ENCODE results near the gene EIF4E2.

EIF4E2 gene

DNA sequence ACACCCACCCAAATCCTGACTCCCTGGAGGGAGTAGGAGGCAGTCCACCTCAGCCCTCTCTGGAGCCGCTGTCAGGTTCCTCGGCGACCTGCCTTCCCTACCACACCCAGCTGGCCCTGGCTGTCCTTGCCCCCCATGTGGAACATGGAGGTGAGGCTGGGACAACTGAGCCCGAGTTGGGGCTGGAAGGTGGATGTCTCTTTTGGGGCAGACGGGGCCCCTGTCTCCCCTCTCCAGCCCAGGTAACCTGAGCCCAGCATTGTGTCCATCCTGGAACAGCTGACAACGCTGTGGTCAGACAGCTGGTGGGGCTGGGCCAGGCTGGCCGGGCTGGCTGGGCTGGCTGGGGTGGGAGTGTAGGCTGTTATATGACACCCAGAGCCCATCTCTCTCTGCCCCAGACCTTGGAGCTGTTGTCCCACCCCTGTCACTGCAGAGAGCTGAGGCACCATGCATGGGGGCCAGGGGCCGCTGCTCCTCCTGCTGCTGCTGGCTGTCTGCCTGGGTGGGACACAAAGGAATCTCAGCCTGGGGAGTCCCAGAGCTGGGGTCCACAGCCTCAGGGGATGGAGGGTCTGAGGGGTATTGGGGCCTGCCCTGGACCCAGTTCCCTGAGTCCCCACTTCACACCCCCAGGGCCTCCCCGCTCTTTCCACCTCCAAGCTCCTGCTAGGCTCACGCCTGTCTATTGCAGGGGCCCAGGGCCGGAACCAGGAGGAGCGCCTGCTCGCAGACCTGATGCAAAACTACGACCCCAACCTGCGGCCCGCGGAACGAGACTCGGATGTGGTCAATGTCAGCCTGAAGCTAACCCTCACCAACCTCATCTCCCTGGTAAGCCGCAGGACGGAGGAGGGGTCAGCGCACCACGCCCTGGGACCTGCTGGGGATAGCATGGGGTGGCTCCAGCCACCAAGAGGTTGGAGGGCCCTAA is 10.9 kb upstream of the EIF4E2 start, which contains the start of gene CHRNG:
TSS of gene CHRNG (plus strand) at position 395 of the 934 bp plus-strand sequence. CDS start at position 451, 56 bp downstream.
- no peak for DNase-seq

DNA sequence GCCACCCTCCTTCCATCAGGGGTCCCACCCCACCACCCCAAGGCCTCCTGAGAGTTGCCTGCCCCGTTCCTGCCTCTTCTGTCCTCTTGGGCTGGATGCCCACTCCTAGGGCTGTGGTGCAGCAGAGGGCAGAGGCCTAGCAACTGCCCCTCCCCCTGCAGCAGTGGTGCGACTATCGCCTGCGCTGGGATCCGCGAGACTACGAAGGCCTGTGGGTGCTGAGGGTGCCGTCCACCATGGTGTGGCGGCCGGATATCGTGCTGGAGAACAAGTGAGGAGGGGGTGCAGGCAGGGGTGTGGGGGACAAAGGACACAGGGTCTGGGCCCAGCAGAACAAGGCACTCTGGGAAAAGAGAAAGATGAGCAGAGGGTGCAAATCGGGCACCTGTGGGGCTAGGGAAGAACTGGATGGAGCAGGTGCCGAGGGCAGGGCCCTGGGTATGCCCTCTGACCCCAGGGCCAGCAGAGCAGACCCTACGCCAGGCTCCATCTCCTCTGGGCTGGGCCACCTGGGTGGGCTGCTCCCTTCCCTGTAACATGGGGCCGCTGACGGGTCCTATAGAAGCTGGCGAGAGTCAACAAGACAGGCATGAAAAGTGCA is 9.9 kb upstream of the EIF4E2 start:
- no peak for DNase-seq

DNA sequence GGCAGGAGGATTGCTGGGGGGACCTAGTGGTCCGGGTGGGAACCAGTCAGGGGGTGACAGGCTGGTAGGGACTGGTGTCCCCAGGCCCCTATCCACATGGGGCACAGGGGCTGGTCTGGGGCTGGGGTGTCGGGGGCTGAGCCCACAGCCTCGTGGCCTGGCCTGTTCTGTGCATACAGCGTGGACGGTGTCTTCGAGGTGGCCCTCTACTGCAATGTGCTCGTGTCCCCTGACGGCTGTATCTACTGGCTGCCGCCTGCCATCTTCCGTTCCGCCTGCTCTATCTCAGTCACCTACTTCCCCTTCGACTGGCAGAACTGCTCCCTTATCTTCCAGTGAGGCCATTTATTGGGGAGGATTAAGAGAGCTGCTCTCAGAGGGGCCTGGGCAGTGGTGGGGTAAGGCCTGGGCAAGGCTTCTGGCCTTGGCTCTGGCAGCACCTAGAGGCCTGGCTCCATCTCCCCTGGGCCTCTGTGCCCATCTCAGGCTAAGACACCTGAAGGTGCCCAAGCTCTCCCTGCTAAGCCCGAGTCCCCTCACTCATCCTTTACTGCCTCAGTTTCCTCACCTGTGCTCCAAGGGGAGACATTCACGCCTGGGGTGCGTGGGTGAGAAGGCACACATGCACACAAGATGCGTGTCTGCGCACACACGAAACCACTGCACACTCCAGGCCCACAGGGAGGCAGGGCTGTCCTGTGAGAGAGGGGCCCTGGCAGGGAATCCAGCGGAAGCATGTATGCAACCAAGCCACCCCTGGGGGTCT is 9.1 kb upstream of the EIF4E2 start:
- DNase-seq, result no peak

DNA sequence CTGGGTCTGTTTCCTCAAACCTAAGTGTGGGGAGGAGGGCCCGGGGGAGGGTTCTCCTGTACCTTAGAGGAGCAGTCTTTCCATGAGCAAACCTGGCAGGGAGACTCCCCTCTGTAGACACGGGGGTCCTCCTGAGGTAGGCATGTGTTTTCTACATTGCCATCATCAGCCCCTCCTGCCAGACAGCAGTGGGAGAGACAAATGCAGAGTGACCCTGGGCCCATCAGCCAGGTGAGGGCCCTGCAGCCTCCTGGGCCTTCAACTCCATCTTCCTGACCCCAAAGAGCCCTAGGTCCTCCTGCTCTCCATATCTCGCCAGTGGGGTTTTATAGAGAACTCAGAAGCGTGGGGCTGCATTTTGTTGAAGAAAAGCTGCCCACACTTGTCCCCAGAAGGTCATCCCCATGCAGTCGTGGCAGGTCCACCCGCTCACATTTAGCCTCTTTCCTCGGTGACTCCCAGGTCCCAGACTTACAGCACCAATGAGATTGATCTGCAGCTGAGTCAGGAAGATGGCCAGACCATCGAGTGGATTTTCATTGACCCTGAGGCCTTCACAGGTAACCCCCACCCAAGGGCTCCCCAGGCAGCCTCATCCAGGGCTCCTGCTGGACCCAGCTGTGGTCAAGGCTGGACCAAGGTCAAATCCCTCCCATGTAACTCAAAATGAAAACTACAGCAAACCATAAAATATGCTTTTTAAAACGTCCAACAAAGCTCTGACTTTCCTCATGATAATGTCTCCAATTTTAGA is 8.4 kb upstream of the EIF4E2 start:
- no peak for DNase-seq

DNA sequence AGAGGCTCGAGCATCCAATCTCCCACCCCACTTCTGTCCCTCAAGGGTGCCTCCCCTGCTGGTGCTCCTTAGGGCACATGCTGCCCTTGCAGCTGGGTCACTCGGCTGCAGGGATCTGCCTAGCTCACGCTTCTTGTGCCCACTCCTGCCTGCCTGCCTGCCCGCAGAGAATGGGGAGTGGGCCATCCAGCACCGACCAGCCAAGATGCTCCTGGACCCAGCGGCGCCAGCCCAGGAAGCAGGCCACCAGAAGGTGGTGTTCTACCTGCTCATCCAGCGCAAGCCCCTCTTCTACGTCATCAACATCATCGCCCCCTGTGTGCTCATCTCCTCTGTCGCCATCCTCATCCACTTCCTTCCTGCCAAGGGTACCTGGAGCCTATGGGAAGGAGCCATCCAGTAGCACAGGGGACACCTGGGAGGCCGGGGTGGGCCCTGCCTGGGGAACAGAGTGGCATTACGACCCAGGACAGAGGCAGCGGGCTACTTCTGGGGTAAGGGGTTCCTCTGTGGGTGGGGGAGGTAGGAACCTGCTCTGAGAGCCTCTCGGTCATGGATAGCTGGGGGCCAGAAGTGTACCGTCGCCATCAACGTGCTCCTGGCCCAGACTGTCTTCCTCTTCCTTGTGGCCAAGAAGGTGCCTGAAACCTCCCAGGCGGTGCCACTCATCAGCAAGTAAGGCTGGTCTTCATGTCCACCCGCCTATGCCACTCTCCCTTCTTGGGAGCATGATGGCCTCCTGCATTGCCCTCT is 7.6 kb upstream of the EIF4E2 start:
- no peak for DNase-seq

DNA sequence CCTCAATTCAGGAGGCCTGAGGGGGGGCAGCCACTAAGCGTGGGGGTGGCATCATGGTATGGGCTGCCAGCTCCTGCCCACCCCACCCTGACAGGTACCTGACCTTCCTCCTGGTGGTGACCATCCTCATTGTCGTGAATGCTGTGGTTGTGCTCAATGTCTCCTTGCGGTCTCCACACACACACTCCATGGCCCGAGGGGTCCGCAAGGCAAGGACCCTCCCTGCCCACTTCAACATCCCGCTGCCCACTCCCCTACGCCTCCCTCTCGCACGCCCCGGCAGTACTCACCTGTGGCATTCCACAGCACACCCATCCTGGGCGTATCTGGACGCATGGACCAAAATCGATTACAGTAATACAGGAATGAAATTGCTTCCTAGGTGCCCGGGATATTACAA is 7.0 kb upstream of the EIF4E2 start:
- DNase-seq, result no peak

DNA sequence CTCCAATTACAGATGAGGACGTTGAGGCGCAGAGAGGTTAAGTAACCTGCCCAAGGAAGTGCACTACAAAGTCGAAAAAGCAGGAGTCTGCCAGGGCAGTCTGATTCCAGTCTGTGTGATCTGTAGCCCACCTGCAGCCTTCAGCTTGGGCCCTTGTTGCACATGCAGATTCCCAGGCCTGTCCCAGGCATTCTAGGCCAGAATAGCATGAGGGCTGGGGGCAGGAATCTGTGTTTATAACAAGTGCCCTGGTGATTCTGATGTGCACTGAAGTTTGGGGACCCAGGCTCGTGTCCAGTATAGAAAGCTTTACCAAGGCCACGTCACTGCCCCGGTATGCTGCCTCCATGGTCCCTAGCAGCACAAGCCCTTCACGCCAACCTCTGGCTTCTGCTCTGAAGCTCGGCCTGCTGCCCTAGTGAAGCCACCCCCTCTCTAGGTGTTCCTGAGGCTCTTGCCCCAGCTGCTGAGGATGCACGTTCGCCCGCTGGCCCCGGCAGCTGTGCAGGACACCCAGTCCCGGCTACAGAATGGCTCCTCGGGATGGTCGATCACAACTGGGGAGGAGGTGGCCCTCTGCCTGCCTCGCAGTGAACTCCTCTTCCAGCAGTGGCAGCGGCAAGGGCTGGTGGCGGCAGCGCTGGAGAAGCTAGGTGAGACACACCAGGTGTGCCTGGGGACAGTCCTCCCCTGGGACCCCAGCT is 6.4 kb upstream of the EIF4E2 start:
- DNase-seq, result no peak

DNA sequence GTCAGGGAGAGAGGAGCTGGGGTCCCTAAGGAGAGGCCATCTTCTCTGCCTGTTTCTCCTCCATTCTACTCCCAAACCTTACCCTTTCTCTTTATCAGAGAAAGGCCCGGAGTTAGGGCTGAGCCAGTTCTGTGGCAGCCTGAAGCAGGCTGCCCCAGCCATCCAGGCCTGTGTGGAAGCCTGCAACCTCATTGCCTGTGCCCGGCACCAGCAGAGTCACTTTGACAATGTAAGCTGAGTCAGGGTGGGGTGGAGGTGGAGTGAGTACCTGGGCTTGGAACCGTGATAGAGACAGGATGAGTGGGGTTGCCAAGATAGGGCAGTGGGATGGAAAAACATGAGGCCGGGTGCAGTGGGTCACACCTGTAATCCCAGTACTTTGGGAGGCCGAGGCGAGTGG is 5.8 kb upstream of the EIF4E2 start:
- no peak for DNase-seq

DNA sequence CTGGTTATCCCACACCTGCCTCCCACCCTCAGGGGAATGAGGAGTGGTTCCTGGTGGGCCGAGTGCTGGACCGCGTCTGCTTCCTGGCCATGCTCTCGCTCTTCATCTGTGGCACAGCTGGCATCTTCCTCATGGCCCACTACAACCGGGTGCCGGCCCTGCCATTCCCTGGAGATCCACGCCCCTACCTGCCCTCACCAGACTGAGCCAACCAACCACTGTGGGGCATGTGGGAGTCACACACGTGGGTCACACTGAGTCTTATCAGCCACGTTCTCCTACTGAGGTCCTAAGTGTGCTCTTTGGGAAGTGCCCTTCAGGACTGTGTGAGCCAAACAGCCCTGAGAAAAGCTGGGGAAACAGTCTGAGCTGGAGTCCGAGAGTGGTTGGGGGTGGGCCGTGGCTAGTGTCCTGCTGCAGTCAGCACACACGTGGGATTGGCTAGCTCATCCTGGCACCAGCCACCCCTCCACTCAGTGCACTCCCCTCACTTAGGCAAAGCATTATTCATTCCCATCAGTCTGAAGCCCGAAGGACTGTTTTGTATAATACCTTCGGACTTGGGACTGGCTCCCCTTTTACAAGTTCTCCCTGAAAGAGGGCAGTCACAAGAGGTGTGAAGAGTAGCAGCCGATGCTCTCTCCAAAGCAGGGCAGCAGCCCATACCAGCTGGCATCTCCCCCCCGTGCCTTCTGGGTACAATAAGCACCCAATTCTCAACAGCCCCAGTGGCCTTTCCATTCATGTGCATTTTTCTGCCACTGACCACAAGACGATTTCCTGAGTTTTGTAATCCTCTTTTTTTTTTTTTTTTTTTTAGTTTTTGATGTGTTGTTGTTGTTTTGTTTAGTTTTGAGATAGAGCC is 4.7 kb upstream of the EIF4E2 start:
- DNase-seq, result no peak

DNA sequence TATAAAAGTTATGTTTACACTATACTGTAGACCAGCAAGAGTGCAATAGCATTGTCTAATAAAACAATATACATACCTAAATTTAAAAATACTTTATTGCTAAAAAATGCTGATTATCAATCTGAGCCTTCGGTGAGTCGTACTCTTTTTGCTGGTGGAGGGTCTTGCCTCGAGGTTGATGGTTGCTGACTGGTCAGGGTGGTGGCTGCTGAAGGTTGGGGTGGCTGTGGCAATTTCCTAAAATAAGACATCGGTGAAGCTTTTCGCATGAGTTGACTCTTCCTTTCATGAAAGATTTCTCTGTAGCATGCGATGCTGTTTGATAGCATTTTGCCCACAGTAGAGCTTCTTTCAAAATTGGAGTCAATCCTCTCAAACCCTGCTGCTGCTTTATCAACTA is 2.5 kb upstream of the EIF4E2 start:
- DNase-seq, result no peak

DNA sequence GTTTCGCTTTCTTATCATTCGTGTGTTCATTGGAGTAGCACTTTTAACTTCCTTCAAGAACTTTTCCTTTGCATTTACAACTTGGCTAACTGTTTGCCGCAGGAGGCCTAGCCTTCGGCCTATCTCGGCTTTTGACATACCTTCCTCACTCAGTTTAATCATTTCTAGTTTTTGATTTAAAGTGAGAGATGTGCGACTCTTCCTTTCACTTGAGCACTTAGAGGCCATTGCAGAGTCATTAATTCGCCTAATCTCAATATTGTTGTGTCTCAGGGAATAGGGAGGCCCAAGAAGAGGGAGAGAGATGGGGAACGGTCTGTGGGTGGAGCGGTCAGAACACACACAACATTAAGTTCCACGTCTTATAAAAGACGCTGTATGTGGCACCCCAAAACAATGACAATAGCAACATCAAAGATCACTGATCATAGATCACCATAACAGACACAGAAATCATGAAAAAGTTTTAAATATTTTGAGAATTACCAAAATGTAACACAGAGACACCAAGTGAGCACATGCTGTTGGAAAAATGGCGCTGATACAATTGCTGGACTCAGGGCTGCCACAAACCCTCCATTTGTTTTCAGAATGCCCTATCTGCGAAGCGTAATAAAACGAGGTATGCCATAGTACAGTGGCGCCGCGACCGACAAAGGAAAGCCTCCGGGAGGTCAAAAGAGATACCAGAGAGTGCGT is 685 bp upstream of the EIF4E2 start:
- DNase-seq, result no peak

DNA sequence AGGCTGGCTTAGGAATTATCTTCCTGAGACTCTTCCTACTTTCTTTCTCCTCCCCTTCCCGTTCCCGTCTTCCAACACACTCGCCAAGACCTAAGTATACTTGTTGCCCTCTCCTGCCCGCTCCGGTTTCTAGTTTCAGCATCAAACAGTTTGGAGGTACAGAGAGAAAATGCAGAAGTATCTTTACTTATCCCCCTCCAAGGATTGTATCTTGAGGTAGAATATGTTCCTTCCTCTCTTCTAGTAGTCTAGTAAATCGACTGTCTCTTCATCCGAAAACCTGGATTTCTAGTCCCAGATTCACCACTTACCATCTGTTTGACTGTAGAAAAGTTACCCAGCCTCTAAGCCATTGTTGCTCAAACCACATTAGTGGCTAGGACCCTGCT is 755 bp downstream of the EIF4E2 start:
- DNase-seq, result no peak

DNA sequence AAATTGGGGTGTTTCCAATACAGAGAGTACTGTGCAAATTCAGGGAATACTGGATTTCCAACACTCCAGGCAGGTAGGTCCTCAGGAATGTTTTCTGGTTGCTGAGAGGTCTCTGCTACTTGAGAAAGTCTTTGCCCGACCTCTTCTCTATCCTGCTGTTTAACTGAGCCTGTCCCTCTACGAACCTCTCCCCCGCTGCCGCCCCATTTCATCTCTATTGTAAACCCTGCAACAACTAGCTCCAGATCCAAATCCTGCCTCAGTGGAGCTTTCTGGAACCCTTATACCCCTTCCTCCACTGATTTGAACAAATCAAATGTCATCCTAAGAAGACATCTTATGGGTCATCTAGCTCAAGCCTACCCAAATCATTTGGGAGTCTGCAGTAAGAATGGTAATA is 1.3 kb downstream of the EIF4E2 start:
- no peak for DNase-seq

DNA sequence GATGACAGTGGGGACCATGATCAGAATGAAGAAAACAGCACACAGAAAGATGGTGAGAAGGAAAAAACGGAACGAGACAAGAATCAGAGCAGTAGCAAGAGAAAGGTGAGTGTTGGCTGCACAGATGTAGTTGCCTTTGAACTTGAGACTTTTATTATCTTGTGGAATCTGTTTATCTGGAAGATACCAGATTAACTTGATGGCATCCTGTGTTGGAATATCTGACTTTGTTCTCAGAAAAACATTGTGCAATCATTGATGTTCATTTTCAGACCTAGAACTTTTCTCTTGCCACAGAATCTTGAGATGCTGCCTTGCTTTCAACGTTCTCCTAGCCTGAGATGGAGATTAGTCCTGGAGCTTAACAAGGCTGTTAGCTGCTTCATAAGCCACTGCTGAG is 5.9 kb downstream of the EIF4E2 start:
- DNase-seq, result no peak

DNA sequence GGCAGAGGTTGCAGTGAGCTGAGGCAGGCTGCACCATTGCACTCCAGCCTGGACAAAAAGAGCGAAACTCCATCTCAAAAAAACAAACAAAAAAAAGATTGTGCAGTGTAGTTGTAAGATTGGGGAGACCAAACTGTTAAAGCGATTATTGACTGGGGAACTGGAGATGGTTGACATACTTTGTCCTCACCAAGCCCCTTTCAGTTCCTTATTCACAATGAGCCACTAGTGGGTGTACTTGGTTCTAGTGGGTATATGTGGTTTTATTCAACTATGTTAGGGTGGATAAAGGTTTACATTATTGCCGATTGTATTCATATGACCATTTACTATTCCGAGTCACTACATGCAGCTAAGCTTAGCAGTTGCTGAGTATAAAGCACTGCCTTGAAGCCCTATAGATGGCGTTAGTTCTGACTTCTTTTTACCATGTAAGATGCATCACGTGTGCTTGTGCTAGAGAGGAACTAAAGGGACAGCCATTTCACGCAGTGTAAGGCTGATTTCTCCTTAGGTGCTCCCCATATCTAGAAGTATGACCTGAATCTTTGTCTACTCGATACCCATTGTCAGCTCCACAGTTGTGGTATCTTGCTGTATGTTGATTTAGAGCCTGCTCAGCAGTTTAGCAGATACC is 12.1 kb downstream of the EIF4E2 start:
- no peak for DNase-seq

DNA sequence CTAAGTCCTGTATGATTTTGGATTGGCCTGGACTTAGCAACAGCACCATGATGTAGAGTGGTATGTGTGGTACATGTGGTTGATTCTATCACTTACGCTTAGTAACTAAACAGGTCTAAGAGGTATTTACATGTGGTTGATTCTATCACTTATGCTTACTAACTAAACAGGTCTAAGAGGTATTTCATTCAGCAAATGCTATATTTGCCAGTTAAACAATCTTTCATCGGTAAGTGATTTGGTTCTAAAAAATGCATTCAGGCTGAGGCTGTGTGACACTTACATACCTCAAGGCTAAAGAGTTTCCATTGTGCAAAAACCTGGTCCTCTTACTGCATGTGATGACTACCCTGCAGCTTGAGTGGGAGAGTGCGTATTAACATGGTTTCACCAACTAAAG is 13.1 kb downstream of the EIF4E2 start:
- DNase-seq, result no peak

DNA sequence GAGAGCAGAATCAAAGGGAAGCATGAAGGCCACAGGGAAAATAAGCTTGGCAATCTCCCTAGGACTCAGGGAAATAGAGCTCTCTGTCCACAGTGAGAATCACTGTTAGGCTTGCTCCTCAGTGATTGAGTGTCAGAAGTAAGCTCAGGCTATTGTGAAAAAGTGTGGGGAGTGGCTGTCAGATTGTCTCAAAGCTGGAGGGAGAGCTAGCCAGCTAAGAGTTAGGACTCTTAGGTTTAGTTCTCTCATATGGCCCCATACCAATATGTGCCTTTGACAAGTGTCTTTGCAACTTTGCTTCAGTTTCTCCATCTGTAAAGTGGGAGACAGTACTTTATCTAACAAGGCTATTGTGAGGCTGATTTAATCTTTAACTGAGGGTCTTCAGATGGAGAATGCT is 17.2 kb downstream of the EIF4E2 start:
- DNase-seq, result no peak

DNA sequence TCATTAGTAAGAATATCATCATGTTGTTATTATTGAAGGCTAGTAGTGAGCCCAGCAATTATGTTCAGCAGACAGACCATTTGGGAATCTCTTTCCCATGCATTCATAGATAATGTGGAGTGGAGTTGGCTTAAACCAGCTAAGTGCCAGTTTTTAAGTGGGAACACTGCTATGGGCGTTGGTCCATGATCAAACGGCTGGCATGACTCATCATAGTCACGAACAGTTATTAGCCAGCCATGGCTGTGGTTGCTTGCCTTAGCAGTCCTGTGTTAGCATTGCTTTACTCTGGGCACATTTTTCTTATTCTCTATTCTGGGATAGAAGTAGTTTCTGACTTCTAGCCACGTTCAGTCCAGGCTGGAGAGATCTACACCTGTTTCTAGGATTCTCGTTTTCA is 17.7 kb downstream of the EIF4E2 start:
- no peak for DNase-seq

DNA sequence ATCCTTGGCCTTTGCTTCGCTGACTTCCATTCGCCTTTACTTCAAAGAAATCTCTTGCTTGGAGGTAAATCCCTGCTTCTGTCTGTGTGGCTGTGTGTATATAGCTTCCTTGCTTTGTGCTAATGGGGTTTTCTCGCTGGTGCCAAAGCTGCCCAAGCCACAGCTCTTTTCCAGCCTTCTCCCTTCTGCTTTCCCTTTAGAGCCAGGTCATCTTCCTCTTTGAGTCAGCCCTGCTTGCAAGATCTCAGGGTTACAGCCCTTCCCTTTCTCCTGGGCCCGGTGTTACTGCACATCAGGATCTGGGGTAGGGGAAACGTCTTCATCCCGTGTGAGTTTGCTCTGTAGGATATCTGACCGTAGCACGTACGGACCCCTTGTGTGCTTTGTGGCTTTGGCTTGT is 19.1 kb downstream of the EIF4E2 start:
- DNase-seq, result no peak

Data from NCI-H345 (cell line).